IMR-90 (cell line): ENCODE measurements around the gene AOPEP. TPM values are rescaled to one million over a fixed set of nuclear protein-coding genes. Genes with fewer than 3 reads are reported as not detected.
A peak's percentile ranks its signal among the peaks of the same experiment; 100 is the strongest.

Experiments used
- ATAC-seq: fragments of 200-7000 bp; cut with Tn5 transposase; 2 replicates; pipeline ENCODE4 v1.9.1; 2020; ENCODE audit warnings: low read depth, mild to moderate bottlenecking, moderate library complexity
- BruUV-seq: library from RNA; stranded (reverse); fragments of 400-500 nt; replicated peaks from 2 replicates; lab custom pipeline; 2021; lab: Mats Ljungman, UMichigan
- CTCF ChIA-PET: fragments of 300-600 bp; formaldehyde crosslinking; extraction: SDS; loops from one replicate; lab custom pipeline; 2021; ENCODE audit warnings: antibody characterized with exemption; lab: Yijun Ruan, JAX
- POLR2A ChIA-PET: fragments of 300-600 bp; sonication (Branson Sonifier 250); formaldehyde crosslinking; loops from one replicate; lab custom pipeline; 2022; ENCODE audit warnings: antibody characterized with exemption; ENCODE audit not compliant: unreplicated experiment; lab: Charles Lee
- DNase-seq: peaks from one replicate; pipeline ENCODE4 v3.0.0; 2013
- H2AFZ ChIP-seq: replicated peaks from 2 replicates; pipeline ENCODE3; 2013; ENCODE audit warnings: low read length, mild to moderate bottlenecking; ENCODE audit not compliant: poor library complexity
- H2AK5ac ChIP-seq: 2 replicates; pipeline ENCODE4 v1.6.1; 2013; ENCODE audit warnings: low read depth, low read length, inconsistent platforms
- H2AK9ac ChIP-seq: replicated peaks from 2 replicates; pipeline ENCODE3; 2013; ENCODE audit warnings: mild to moderate bottlenecking, low read depth, low read length, moderate library complexity; ENCODE audit not compliant: poor library complexity
- H2BK120ac ChIP-seq: 2 replicates; pipeline ENCODE4 v1.6.1; 2013; ENCODE audit warnings: low read depth, low read length, inconsistent platforms
- H2BK15ac ChIP-seq: 3 replicates; pipeline ENCODE4 v1.6.1; 2013; ENCODE audit warnings: low read depth, low read length, inconsistent platforms
- H2BK20ac ChIP-seq: 2 replicates; pipeline ENCODE4 v1.6.1; 2013; ENCODE audit warnings: low read depth, mild to moderate bottlenecking, inconsistent platforms, low read length, moderate library complexity
- H2BK5ac ChIP-seq: 2 replicates; pipeline ENCODE4 v1.6.1; 2013; ENCODE audit warnings: mild to moderate bottlenecking, low read depth, low read length, inconsistent platforms; ENCODE audit not compliant: poor library complexity, severe bottlenecking
- H3K14ac ChIP-seq: replicated peaks from 2 replicates; pipeline ENCODE4 v1.6.1; 2013; ENCODE audit warnings: low read depth, low read length, inconsistent platforms
- H3K18ac ChIP-seq: 2 replicates; pipeline ENCODE4 v1.6.1; 2013; ENCODE audit warnings: low read depth, low read length, control low read depth
- H3K23ac ChIP-seq: 2 replicates; pipeline ENCODE4 v1.6.1; 2013; ENCODE audit warnings: low read depth, low read length, inconsistent platforms
- H3K27ac ChIP-seq: 2 replicates; pipeline ENCODE4 v1.5.1; 2013; ENCODE audit warnings: mild to moderate bottlenecking, control low read depth, low read length; ENCODE audit not compliant: insufficient read depth
- H3K27me3 ChIP-seq: 2 replicates; pipeline ENCODE4 v1.6.1; 2013; ENCODE audit warnings: low read length; ENCODE audit not compliant: control insufficient read depth, insufficient read depth
- H3K36me3 ChIP-seq: 2 replicates; pipeline ENCODE4 v1.6.1; 2013; ENCODE audit warnings: low read length, mixed read lengths; ENCODE audit not compliant: control insufficient read depth, insufficient read depth
- H3K4ac ChIP-seq: 2 replicates; pipeline ENCODE4 v1.6.1; 2013; ENCODE audit warnings: low read depth, low read length, inconsistent platforms
- H3K4me1 ChIP-seq: 2 replicates; pipeline ENCODE4 v1.6.1; 2013; ENCODE audit warnings: low read length, mixed read lengths; ENCODE audit not compliant: control insufficient read depth, insufficient read depth
- H3K4me2 ChIP-seq: 2 replicates; pipeline ENCODE4 v1.6.1; 2013; ENCODE audit warnings: low read depth, mild to moderate bottlenecking, control low read depth, low read length, moderate library complexity
- H3K4me3 ChIP-seq: 2 replicates; pipeline ENCODE4 v1.5.1; 2013; ENCODE audit warnings: low read depth, mild to moderate bottlenecking, control low read depth, low read length, moderate library complexity; ENCODE audit not compliant: insufficient read depth
- H3K56ac ChIP-seq: 2 replicates; pipeline ENCODE4 v1.6.1; 2013; ENCODE audit warnings: low read length, inconsistent platforms; ENCODE audit not compliant: insufficient read depth; ENCODE audit errors: extremely low read depth
- H3K79me1 ChIP-seq, 2 experiments: 2 replicates each; pipeline ENCODE4 v1.6.1; 2013; ENCODE audit warnings: low read length in 2 of 2, inconsistent platforms in 1 of 2, low read depth in 1 of 2
- H3K9ac ChIP-seq: 2 replicates; pipeline ENCODE4 v1.6.1; 2013; ENCODE audit warnings: low read depth, low read length, control low read depth
- H3K9me1 ChIP-seq: 2 replicates; pipeline ENCODE4 v1.6.1; 2013; ENCODE audit warnings: low read length, inconsistent platforms; ENCODE audit not compliant: insufficient read depth
- H3K9me3 ChIP-seq: 2 replicates; pipeline ENCODE4 v1.6.1; 2013; ENCODE audit warnings: low read length; ENCODE audit not compliant: control insufficient read depth, insufficient read depth
- H4K20me1 ChIP-seq: 2 replicates; pipeline ENCODE4 v1.6.1; 2013; ENCODE audit warnings: low read length, inconsistent platforms; ENCODE audit not compliant: insufficient read depth
- H4K5ac ChIP-seq: 2 replicates; pipeline ENCODE4 v1.6.1; 2013; ENCODE audit warnings: mild to moderate bottlenecking, low read depth, low read length, control low read depth
- H4K8ac ChIP-seq, 2 experiments: 2 replicates each; pipeline ENCODE4 v1.6.1; 2013; ENCODE audit warnings: low read depth in 2 of 2, low read length in 2 of 2, control low read depth in 1 of 2, inconsistent platforms in 1 of 2
- H4K91ac ChIP-seq: 2 replicates; pipeline ENCODE4 v1.6.1; 2013; ENCODE audit warnings: low read depth, low read length, inconsistent platforms; ENCODE audit not compliant: insufficient read depth
- BHLHE40 ChIP-seq: fragments of 150-350 bp; IDR thresholded peaks from 2 replicates; pipeline ENCODE4 v1.6.1; 2016; ENCODE audit warnings: mild to moderate bottlenecking, low read depth, low read length
- NFE2L2 ChIP-seq: fragments of 150-350 bp; IDR thresholded peaks from 2 replicates; pipeline ENCODE4 v1.6.1; 2016; ENCODE audit warnings: low read depth, mild to moderate bottlenecking, low read length
- RFX5 ChIP-seq: IDR thresholded peaks from 2 replicates; pipeline ENCODE4 v1.8.0; 2012; ENCODE audit warnings: low read depth, mild to moderate bottlenecking, low read length, moderate library complexity
- WGBS, 2 experiments: methylation state at CpG; one replicate each; pipeline versions ENCODE4 v1.1.5 to v1.1.7; 2013; ENCODE audit warnings: missing lambda C conversion rate in 2 of 2; ENCODE audit not compliant: insufficient read length in 1 of 2; ENCODE audit errors: extremely low coverage in 2 of 2; 5-methylcytosine and 5-hydroxymethylcytosine counted together
- dilution Hi-C: fragments of 300-500 bp; cut with HindIII; formaldehyde crosslinking; loops from one replicate; pipeline ENCODE4 v1.14.3; 2018; ENCODE audit warnings: low sequenced_read_pairs; ENCODE audit not compliant: unreplicated experiment
- in situ Hi-C: fragments of 300-500 bp; cut with MboI; formaldehyde crosslinking; loops from 3 replicates; pipeline ENCODE4 v1.14.3; 2019; ENCODE audit warnings: low sequenced_read_pairs, inconsistent platforms, mixed read lengths
- intact Hi-C: fragments of 100-400 bp; cut with micrococcal nuclease; formaldehyde crosslinking; loops from 2 replicates; pipeline ENCODE4 v1.10.0; 2022
- polyA plus RNA-seq, 3 experiments: library from polyadenylated mRNA; depleted of rRNA; stranded (reverse); fragments of >200 nt; gene quantifications; 2 replicates each; pipeline ENCODE4 v1.2.3, GENCODE V29; 2012; ENCODE audit warnings: low replicate concordance in 1 of 3
- total RNA-seq: library from RNA; depleted of rRNA; stranded (reverse); fragments of >200 nt; gene quantifications from 2 replicates; pipeline ENCODE4 v1.2.3, GENCODE V29; 2012

AOPEP gene
- total and polyA plus RNA-seq, 2 of the 4 experiments (the other 2 are of a cell fraction): 34.9 to 38.7 TPM

GRCh38 chr9:94996641-94997040, 270.1 kb downstream of the AOPEP start:
- in situ Hi-C loops (no loop called here), intact Hi-C loops (loop anchor here (1.0 kb wide), 1 partner anchor 74 kb away; no protein-coding TSS in a partner anchor), dilution Hi-C loops (no loop called here)
- Histone ChIP-seq H2BK5ac (peak overlapping the region; percentile 90), H3K4me1 (peaks cover 14% of the 10 kb centered on the region), H2AK9ac (no peak overlapping the region), H4K20me1 (no peaks in the 10 kb centered on the region), H3K14ac (peak overlapping the region; percentile 88), H3K4ac (peak overlapping the region; percentile 93), H4K91ac (peak overlapping the region; percentile 94), H3K23ac (peak overlapping the region; percentile 54), H3K9me3 (no peaks in the 10 kb centered on the region), H2AK5ac (peak overlapping the region; percentile 93), H3K56ac (peak overlapping the region; percentile 59; the same call in 1 of the 2 replicates), H3K9ac (peak overlapping the region; percentile 40; the same call in 1 of the 2 replicates), H4K8ac (peak overlapping the region; percentile 78 to 83), H2AFZ (peak overlapping the region; percentile 26), H3K27ac (peak overlapping the region; percentile 73), H3K4me2 (peak overlapping the region; percentile 18; the same call in 1 of the 2 replicates), H2BK15ac (peak overlapping the region; percentile 96), H2BK20ac (peak overlapping the region; percentile 66), H2BK120ac (peak overlapping the region; percentile 93), H3K36me3 (no peaks in the 10 kb centered on the region), H4K5ac (peak overlapping the region; percentile 98), H3K79me1 (no peaks in the 10 kb centered on the region), H3K18ac (peak overlapping the region; percentile 96), H3K9me1 (peaks cover 10% of the 10 kb centered on the region), H3K4me3 (no peak overlapping the region), H3K27me3 (no peaks in the 10 kb centered on the region)
- no peak for TF ChIP-seq NFE2L2
- TF ChIP-seq RFX5: no peak
- no peak for TF ChIP-seq BHLHE40
- CTCF ChIA-PET: interaction anchor here (0.5 kb wide), 1 partner anchor 13 kb away, joined by 3 read pairs; no protein-coding TSS in a partner anchor
- WGBS, 2 experiments: no CpG with 5 or more reads among the region's 1 CpG
- ATAC-seq: no peak
- POLR2A ChIA-PET: no interaction called here
- no TSS peak for BruUV-seq
- DNase-seq: no peak
